Fibroblast of lung (primary cell): ENCODE results near the gene SRP9.

ENCODE experiments used
- CTCF ChIP-seq, 2 donors: IDR thresholded peaks in 1 of 2; conservative IDR thresholded peaks in 1 of 2; 1 replicate in 1 of 2; 2 replicates in 1 of 2; pipeline ENCODE4 v1.5.1; 2011 to 2012; ENCODE audit warnings: low read length in 2 of 2, control low read depth in 1 of 2, inconsistent platforms in 1 of 2, low read depth in 1 of 2, mild to moderate bottlenecking in 1 of 2
- EZH2 ChIP-seq: IDR thresholded peaks from 2 replicates; pipeline ENCODE4 v1.5.1; 2012; ENCODE audit warnings: low read length, control low read depth, mild to moderate bottlenecking; ENCODE audit errors: missing control alignments

GRCh38 chr1:225750420-225750819 is 27.2 kb upstream of the SRP9 start:
- TF ChIP-seq EZH2 (no peak), CTCF (conservative IDR thresholded peaks at IDR 0.05 in 1 of 2, IDR thresholded peaks at IDR 0.05 in 1 of 2; ENCODE audit: low read depth in 1 of 2, low read length in 2 of 2) (no peak)
